GM12872 (cell line): ENCODE results near the gene TMEM235.

Source experiments
- TF ChIP-seq, protein P1 (sequence below): IDR thresholded peaks from 3 replicates; pipeline ENCODE4 v1.5.1; 2011; ENCODE audit warnings: low read depth, mild to moderate bottlenecking, low read length, moderate library complexity; ENCODE audit not compliant: insufficient read depth

TMEM235 gene

DNA sequence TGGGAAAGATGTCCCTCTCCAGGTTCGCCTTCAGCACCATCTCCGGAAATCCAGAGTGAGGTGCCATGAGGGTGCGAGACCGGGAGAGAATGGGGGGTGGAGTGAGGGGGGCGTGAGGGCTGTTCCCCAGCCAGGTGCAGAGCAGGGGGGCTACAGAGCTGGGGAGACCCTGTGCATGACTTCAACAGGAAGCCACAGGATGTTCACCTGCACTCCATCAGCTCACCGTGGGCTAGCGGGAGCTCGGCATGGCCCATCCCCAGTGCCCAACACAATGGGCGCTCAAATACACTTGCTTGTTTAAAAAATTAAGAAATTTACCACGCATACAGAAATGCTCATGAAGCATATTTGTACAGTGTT is 27.7 kb downstream of the TMEM235 start:
- TF ChIP-seq, protein P1, sequence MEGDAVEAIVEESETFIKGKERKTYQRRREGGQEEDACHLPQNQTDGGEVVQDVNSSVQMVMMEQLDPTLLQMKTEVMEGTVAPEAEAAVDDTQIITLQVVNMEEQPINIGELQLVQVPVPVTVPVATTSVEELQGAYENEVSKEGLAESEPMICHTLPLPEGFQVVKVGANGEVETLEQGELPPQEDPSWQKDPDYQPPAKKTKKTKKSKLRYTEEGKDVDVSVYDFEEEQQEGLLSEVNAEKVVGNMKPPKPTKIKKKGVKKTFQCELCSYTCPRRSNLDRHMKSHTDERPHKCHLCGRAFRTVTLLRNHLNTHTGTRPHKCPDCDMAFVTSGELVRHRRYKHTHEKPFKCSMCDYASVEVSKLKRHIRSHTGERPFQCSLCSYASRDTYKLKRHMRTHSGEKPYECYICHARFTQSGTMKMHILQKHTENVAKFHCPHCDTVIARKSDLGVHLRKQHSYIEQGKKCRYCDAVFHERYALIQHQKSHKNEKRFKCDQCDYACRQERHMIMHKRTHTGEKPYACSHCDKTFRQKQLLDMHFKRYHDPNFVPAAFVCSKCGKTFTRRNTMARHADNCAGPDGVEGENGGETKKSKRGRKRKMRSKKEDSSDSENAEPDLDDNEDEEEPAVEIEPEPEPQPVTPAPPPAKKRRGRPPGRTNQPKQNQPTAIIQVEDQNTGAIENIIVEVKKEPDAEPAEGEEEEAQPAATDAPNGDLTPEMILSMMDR, result no peak

DNA sequence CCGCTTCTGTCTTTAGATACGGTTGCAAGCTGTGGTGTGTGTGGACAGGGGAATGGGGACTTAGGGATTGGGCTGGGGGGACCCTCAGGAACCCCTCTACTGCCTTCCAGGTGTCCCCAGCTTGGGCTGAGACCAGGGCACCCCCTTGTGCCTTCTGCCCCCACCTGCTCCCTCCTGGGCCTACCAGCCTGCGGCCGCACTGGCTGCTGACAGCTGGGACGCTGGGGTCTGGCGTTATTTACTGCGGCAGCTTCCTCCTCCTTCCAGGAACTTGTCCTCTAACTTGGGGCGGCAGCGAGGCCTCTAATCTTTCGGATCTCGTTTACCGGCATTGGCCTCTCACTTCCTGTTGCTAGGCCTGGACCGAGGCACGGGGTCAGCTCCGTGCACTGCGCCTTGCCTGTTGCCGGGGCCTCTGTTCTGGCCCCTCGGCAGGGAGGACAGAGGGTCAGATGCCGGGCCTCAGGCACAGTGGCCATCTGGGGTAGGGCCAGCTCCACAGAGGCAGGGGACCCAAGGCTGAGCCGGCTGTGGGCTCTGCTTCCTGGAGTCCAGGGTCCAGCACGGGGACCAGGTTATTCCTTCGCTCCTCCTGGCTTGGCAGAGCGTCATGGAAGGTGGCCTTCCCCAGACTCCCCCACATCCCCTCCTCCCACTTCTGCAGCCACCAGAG is 31.8 kb downstream of the TMEM235 start:
- TF ChIP-seq, protein P1, result no peak

DNA sequence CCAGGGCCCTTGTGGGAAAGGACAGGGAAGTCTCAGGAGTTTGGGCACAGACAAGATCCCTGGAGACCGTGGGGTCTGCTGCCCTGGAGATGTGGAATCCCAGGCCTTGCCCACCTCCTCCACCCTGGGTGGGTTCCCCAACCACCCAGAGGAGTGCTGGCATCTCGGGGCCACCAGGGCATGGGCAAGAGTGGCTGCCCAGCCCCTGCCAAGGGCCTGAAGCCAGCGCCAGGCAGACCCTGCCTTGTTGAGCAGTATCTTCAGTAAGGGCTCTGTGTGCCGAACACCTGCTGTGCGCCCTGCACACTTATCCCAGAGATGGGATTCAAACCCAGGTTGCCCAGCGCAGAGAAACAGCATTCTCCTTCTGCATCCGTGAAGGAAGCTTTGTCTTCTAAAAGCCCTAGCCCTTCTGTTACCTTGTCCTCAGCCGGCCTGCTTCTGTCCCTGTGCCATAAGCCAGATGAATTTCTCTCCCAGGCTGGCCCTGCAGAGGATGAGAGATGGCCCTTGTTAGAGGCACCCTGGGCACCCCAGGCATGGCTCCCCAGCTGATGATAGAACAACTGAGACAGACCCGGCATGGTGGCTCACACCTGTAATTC is 32.4 kb downstream of the TMEM235 start:
- TF ChIP-seq, protein P1, result no peak

DNA sequence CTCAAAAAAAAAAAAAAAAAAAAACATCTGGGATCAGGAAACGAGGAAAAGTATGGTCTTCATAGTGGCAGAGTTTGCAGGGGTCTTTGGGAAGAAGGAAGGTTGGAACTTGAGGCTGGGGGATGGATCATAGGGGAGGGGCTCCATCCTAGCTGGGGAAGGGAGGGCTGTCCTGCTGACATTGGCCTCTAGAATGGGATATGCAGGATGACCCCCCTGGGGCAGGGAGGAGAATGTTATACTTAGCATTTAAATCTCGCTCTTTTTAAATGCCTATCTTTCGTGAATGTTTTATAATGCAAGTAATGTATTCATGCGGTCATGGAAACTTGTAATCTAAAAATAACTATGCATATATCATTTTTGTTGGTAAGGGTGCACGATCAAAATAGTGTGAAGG is 33.2 kb downstream of the TMEM235 start:
- TF ChIP-seq, protein P1, result no peak

DNA sequence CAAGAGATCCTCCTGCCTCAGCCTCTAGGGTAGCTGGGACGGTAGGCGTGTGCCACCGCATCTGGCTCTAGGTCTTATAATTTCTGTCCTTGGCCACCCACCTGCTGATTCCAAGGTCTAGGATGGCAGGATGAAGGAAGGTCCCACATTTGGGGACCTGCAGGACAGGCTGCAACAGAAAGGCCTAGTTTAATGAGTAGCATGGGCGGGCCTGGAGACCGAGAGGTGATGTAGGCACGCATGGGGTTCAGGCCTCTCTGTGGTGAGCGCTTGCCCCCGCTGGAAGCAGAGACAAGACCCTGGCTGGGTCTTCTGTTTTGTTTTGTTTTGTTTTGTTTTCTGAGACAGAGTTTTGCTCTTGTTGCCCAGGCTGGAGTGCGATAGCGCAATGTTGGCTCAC is 33.7 kb downstream of the TMEM235 start:
- TF ChIP-seq, protein P1, result no peak

DNA sequence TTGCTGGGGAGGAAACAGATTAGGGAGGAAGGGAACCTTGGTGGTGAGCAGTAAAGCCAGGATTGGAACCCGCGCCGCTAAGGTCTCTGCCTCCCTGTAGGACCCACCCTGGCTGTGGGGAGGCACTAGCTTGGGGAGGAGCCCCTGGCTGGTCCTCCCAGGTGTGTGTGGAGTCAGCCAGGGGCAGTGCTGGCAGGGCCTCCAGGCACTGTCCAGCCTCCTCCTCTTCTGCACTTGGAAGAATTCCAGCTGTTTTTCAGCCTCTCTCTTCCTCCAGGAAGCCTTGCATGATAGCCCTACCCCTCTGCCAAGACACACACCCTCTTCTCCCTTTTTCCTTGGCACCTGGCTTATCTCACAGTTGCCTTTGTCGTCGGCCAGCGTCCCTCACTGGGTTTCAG is 34.8 kb downstream of the TMEM235 start:
- TF ChIP-seq, protein P1, result no peak

DNA sequence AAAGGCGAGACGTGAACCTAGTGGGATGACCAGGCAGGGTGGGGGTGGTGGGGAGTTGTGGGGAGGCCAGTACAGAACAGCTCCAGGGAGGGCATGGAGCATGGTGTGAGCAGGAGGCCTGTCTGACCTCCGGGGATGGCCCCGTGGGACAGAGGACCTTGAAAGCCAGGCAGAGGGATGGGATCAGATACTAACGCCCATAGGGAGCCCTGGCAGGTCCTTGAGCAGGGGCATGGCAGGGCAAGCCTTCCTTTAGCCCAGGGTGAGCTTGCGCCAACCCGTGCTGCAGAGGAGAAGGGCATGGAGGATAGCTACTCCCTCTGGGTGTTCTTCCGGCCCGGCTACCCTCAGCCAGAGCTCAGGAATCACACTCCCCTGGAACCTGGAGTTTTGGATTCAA is 35.3 kb downstream of the TMEM235 start:
- TF ChIP-seq, protein P1, result no peak
